Endothelial cell of umbilical vein (primary cell): Measurements from ENCODE around the gene RUNX2. TPM values are rescaled to one million over a fixed set of nuclear protein-coding genes. Genes with fewer than 3 reads are reported as not detected.

Experiments
- BruUV-seq: library from RNA; stranded (reverse); fragments of 400-500 nt; replicated peaks from 2 replicates; lab custom pipeline; 2021; lab: Mats Ljungman, UMichigan
- CTCF ChIA-PET: fragments of 300-600, 350-600 bp; sonication (Branson Sonifier 250); formaldehyde crosslinking; loops from one replicate; lab custom pipeline; 2021; ENCODE audit warnings: antibody characterized with exemption, inconsistent platforms; lab: Charles Lee
- POLR2A ChIA-PET: fragments of 300-600, 350-600 bp; sonication (Branson Sonifier 250); formaldehyde crosslinking; loops from one replicate; lab custom pipeline; 2021; ENCODE audit warnings: antibody characterized with exemption, inconsistent platforms; lab: Charles Lee
- DNase-seq: peaks from one replicate; pipeline ENCODE4 v3.0.0-alpha.2; 2011; ENCODE audit warnings: low read depth, low spot score
- FAIRE-seq: peaks from 2 replicates; lab custom pipeline; 2011; peaks lifted over from hg19 to GRCh38; lab: Jason Lieb, UNC
- H2AFZ ChIP-seq: 2 replicates; pipeline ENCODE4 v1.6.0; 2012; ENCODE audit warnings: low read depth, low read length, control low read depth, inconsistent platforms
- H3K27ac ChIP-seq: 2 replicates; pipeline ENCODE4 v1.5.1; 2011; ENCODE audit warnings: low read depth, mild to moderate bottlenecking, control low read depth, low read length, moderate library complexity; ENCODE audit not compliant: insufficient read depth
- H3K27me3 ChIP-seq, 2 experiments: 2 replicates each; pipeline versions ENCODE4 v1.6.0 to v1.6.1; 2011; ENCODE audit warnings: low read length in 2 of 2, mixed read lengths in 1 of 2; ENCODE audit not compliant: control insufficient read depth in 2 of 2, insufficient read depth in 2 of 2
- H3K36me3 ChIP-seq, 2 experiments: 2 replicates in 1 of 2; 3 replicates in 1 of 2; pipeline ENCODE4 v1.5.1; 2011; ENCODE audit warnings: low read length in 2 of 2, mild to moderate bottlenecking in 1 of 2, moderate library complexity in 1 of 2; ENCODE audit not compliant: control insufficient read depth in 2 of 2, insufficient read depth in 2 of 2; ENCODE audit errors: extremely low read depth in 1 of 2
- H3K4me1 ChIP-seq: 3 replicates; pipeline ENCODE4 v1.5.1; 2011; ENCODE audit warnings: mild to moderate bottlenecking, low read length; ENCODE audit not compliant: control insufficient read depth, insufficient read depth; ENCODE audit errors: extremely low read depth
- H3K4me2 ChIP-seq: 2 replicates; pipeline ENCODE4 v1.6.1; 2011; ENCODE audit warnings: low read length, control low read depth, mixed read lengths; ENCODE audit not compliant: insufficient read depth
- H3K4me3 ChIP-seq, 3 experiments: fragments of 200-600 bp in 1 of 3; sonication (generic), shearing (Covaris generic) in 1 of 3; replicated peaks in 1 of 3; 2 replicates each; pipeline ENCODE4 v1.5.1; 2011 to 2016; ENCODE audit warnings: control low read depth in 3 of 3, low read length in 3 of 3, mild to moderate bottlenecking in 2 of 3, inconsistent platforms in 1 of 3, low read depth in 1 of 3, moderate library complexity in 1 of 3; ENCODE audit not compliant: insufficient read depth in 1 of 3
- H3K79me2 ChIP-seq: 2 replicates; pipeline ENCODE4 v1.6.0; 2012; ENCODE audit warnings: low read length, inconsistent platforms; ENCODE audit not compliant: control insufficient read depth, insufficient read depth
- H3K9ac ChIP-seq: replicated peaks from 2 replicates; pipeline ENCODE3; 2011; ENCODE audit warnings: low read length, control low read depth; ENCODE audit not compliant: insufficient read depth; ENCODE audit errors: extremely low read depth
- H3K9me1 ChIP-seq: replicated peaks from 3 replicates; pipeline ENCODE4 v1.6.0; 2011; ENCODE audit warnings: mild to moderate bottlenecking, low read length; ENCODE audit not compliant: control insufficient read depth, insufficient read depth; ENCODE audit errors: extremely low read depth
- H3K9me3 ChIP-seq: replicated peaks from 2 replicates; pipeline ENCODE4 v1.5.1; 2012; ENCODE audit warnings: low read length, inconsistent platforms; ENCODE audit not compliant: control insufficient read depth, insufficient read depth
- H4K20me1 ChIP-seq: replicated peaks from 2 replicates; pipeline ENCODE3; 2011; ENCODE audit warnings: mild to moderate bottlenecking, low read length; ENCODE audit not compliant: control insufficient read depth, insufficient read depth; ENCODE audit errors: extremely low read depth
- FOS ChIP-seq: IDR thresholded peaks from 2 replicates; pipeline ENCODE4 v1.6.1; 2011; ENCODE audit warnings: mild to moderate bottlenecking, low read length, moderate library complexity, borderline replicate concordance; ENCODE audit not compliant: insufficient read depth
- GATA2 ChIP-seq: IDR thresholded peaks from 2 replicates; pipeline ENCODE4 v1.7.0; 2011; ENCODE audit warnings: low read depth, mild to moderate bottlenecking, moderate library complexity, mixed read lengths, low read length; ENCODE audit not compliant: insufficient read length, insufficient read depth
- MYC ChIP-seq: IDR thresholded peaks from one replicate; pipeline ENCODE4 v1.6.1; 2011; ENCODE audit warnings: mild to moderate bottlenecking, low read depth, low read length
- POLR2A ChIP-seq: IDR thresholded peaks from 2 replicates; pipeline ENCODE4 v1.6.1; 2012; ENCODE audit warnings: low read depth, mild to moderate bottlenecking, control low read depth, low read length
- POLR2AphosphoS5 ChIP-seq: IDR thresholded peaks from 2 replicates; pipeline ENCODE4 v1.6.1; 2012; ENCODE audit warnings: low read depth, mild to moderate bottlenecking, control low read depth, low read length, moderate library complexity; ENCODE audit not compliant: insufficient read depth
- dilution Hi-C: fragments of 300-500 bp; cut with MboI; formaldehyde crosslinking; loops from one replicate; pipeline ENCODE4 v1.15.0; 2019; ENCODE audit warnings: low sequenced_read_pairs; ENCODE audit not compliant: extremely low pct_ligation_motif_present
- intact Hi-C: fragments of 100-400 bp; cut with micrococcal nuclease; formaldehyde crosslinking; loops from one replicate; pipeline ENCODE4 v1.10.0; 2022
- polyA plus RNA-seq, 4 experiments: library from polyadenylated mRNA; depleted of rRNA in 3 of 4; stranded (reverse) in 3 of 4; unstranded in 1 of 4; fragments of >200 nt; gene quantifications; 2 replicates each; pipeline versions ENCODE4 v1.2.1 to v1.2.3, GENCODE V29; 2011 to 2012; ENCODE audit warnings: missing spikeins in 1 of 4
- total RNA-seq: library from RNA; stranded (reverse); gene quantifications from 2 replicates; pipeline ENCODE4 v1.2.3, GENCODE V29; 2021
- TF ChIP-seq, protein P1 (sequence below), 2 donors: IDR thresholded peaks; 1 replicate in 1 of 2; 2 replicates in 1 of 2; pipeline ENCODE4 v1.5.1; 2011; ENCODE audit warnings: low read length in 2 of 2, mild to moderate bottlenecking in 2 of 2, moderate library complexity in 2 of 2, control low read depth in 1 of 2, inconsistent platforms in 1 of 2, low read depth in 1 of 2; ENCODE audit not compliant: insufficient read depth in 1 of 2; ENCODE audit errors: extremely low read depth in 1 of 2
- TF ChIP-seq, protein P2 (sequence below): IDR thresholded peaks from 2 replicates; pipeline ENCODE4 v1.6.1; 2011; ENCODE audit not compliant: insufficient read depth, insufficient read length

RUNX2 gene
- total and polyA plus RNA-seq, 2 donors (not counting 3 experiments of a cell fraction or from before 2014, with no cell fraction given), result 0.06 TPM; not detected in 1

DNA sequence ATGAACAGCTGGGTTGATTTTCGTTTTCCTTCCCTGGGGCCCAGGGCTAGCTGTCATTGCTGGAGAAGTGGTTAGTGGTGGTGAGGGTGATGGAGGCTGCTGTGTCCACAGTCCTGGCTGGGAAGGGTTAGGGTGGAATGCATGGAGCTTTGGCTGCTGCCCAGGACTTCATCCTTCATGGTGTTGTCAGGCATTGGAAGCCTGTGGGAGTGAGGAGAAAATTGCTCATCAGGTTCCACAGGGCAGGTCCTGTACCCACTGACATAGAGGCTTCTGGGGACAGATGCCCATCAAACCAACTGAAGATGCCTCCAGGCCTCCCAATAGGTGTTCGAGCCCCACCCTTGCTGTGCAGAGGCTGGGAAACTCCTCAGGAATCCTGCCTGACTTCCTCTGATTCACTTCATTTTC lies 312.0 kb downstream of the RUNX2 start:
- Histone ChIP-seq H3K36me3 (no peaks in the 10 kb centered on the region), H3K4me1 (no peaks in the 10 kb centered on the region), H3K27me3 (peaks cover 8 to 11% of the 10 kb centered on the region in 2 experiments), H3K9me1 (no peaks in the 10 kb centered on the region), H3K9me3 (no peaks in the 10 kb centered on the region), H2AFZ (no peak overlapping the region), H4K20me1 (no peaks in the 10 kb centered on the region), H3K9ac (no peak overlapping the region), H3K4me3 (no peak overlapping the region), H3K4me2 (no peak overlapping the region), H3K79me2 (no peaks in the 10 kb centered on the region), H3K27ac (no peak overlapping the region)
- CTCF ChIA-PET, result no interaction called here
- FAIRE-seq, result no peak
- TF ChIP-seq POLR2A, result no peak
- TF ChIP-seq, protein P1, sequence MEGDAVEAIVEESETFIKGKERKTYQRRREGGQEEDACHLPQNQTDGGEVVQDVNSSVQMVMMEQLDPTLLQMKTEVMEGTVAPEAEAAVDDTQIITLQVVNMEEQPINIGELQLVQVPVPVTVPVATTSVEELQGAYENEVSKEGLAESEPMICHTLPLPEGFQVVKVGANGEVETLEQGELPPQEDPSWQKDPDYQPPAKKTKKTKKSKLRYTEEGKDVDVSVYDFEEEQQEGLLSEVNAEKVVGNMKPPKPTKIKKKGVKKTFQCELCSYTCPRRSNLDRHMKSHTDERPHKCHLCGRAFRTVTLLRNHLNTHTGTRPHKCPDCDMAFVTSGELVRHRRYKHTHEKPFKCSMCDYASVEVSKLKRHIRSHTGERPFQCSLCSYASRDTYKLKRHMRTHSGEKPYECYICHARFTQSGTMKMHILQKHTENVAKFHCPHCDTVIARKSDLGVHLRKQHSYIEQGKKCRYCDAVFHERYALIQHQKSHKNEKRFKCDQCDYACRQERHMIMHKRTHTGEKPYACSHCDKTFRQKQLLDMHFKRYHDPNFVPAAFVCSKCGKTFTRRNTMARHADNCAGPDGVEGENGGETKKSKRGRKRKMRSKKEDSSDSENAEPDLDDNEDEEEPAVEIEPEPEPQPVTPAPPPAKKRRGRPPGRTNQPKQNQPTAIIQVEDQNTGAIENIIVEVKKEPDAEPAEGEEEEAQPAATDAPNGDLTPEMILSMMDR (IDR thresholded peaks at IDR 0.05; ENCODE audit: extremely low read depth in 1 of 2, insufficient read depth in 1 of 2, low read depth in 1 of 2, low read length in 2 of 2), result no peak
- no peak for TF ChIP-seq FOS
- TF ChIP-seq MYC, result no peak
- TF ChIP-seq GATA2, result no peak
- TF ChIP-seq POLR2AphosphoS5, result no peak
- TF ChIP-seq, protein P2, sequence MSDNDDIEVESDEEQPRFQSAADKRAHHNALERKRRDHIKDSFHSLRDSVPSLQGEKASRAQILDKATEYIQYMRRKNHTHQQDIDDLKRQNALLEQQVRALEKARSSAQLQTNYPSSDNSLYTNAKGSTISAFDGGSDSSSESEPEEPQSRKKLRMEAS, result no peak
- intact Hi-C loops, result no loop called here
- DNase-seq, result no peak
- dilution Hi-C loops, result no loop called here
- BruUV-seq, result no TSS peak
- POLR2A ChIA-PET, result no interaction called here
